H9 (cell line): ENCODE data around the gene PLD1. TPM values are rescaled to one million over a fixed set of nuclear protein-coding genes. Genes with fewer than 3 reads are reported as not detected.

Source experiments
- DNase-seq: peaks from one replicate; pipeline ENCODE4 v3.0.0-alpha.2; 2017
- H2AFZ ChIP-seq: one replicate; pipeline ENCODE4 v1.6.1; 2013; ENCODE audit warnings: mild to moderate bottlenecking, low read length, control low read depth, moderate library complexity
- H2AK5ac ChIP-seq: 2 replicates; pipeline ENCODE4 v1.6.1; 2013; ENCODE audit warnings: low read length, control low read depth, mixed read lengths; ENCODE audit not compliant: insufficient read length
- H2BK120ac ChIP-seq: one replicate; pipeline ENCODE4 v1.6.1; 2013; ENCODE audit warnings: low read depth, mild to moderate bottlenecking, low read length, control low read depth, inconsistent platforms; ENCODE audit not compliant: poor library complexity, severe bottlenecking
- H2BK12ac ChIP-seq: 2 replicates; pipeline ENCODE4 v1.6.1; 2013; ENCODE audit warnings: low read length, control low read depth, mixed read lengths, low read depth; ENCODE audit not compliant: insufficient read length
- H2BK15ac ChIP-seq: 2 replicates; pipeline ENCODE4 v1.6.1; 2013; ENCODE audit warnings: low read depth, low read length, control low read depth
- H2BK20ac ChIP-seq: one replicate; pipeline ENCODE4 v1.6.1; 2013; ENCODE audit warnings: low read depth, mild to moderate bottlenecking, low read length, control low read depth, inconsistent platforms; ENCODE audit not compliant: poor library complexity, severe bottlenecking
- H2BK5ac ChIP-seq: 2 replicates; pipeline ENCODE4 v1.6.1; 2013; ENCODE audit warnings: low read length, control low read depth, mixed read lengths; ENCODE audit not compliant: insufficient read length
- H3K14ac ChIP-seq: 2 replicates; pipeline ENCODE4 v1.6.1; 2013; ENCODE audit warnings: low read length, control low read depth; ENCODE audit not compliant: insufficient read depth
- H3K18ac ChIP-seq: 2 replicates; pipeline ENCODE4 v1.6.1; 2013; ENCODE audit warnings: low read depth, mild to moderate bottlenecking, mixed read lengths, low read length, control low read depth; ENCODE audit not compliant: insufficient read length
- H3K23ac ChIP-seq: 2 replicates; pipeline ENCODE4 v1.6.1; 2013; ENCODE audit warnings: low read length, control low read depth, mixed read lengths, low read depth; ENCODE audit not compliant: insufficient read length
- H3K23me2 ChIP-seq: 2 replicates; pipeline ENCODE4 v1.6.1; 2013; ENCODE audit warnings: low read depth, mild to moderate bottlenecking, mixed read lengths, low read length, control low read depth; ENCODE audit not compliant: insufficient read length, poor library complexity, severe bottlenecking
- H3K27ac ChIP-seq: 2 replicates; pipeline ENCODE4 v1.5.1; 2013; ENCODE audit warnings: low read length, control low read depth, mixed read lengths, low read depth; ENCODE audit not compliant: insufficient read length
- H3K27me3 ChIP-seq: 2 replicates; pipeline ENCODE4 v1.6.1; 2013; ENCODE audit warnings: low read length, control low read depth, inconsistent platforms; ENCODE audit not compliant: insufficient read depth
- H3K4ac ChIP-seq: 2 replicates; pipeline ENCODE4 v1.6.1; 2013; ENCODE audit warnings: low read depth, mild to moderate bottlenecking, control low read depth, inconsistent platforms, low read length, moderate library complexity
- H3K4me1 ChIP-seq: 2 replicates; pipeline ENCODE4 v1.6.1; 2013; ENCODE audit warnings: low read length, control low read depth, inconsistent platforms; ENCODE audit not compliant: insufficient read depth
- H3K4me2 ChIP-seq: 2 replicates; pipeline ENCODE4 v1.6.1; 2013; ENCODE audit warnings: low read length, control low read depth, mixed read lengths; ENCODE audit not compliant: insufficient read length, insufficient read depth
- H3K56ac ChIP-seq: 2 replicates; pipeline ENCODE4 v1.6.1; 2013; ENCODE audit warnings: low read depth, mild to moderate bottlenecking, mixed read lengths, low read length, control low read depth; ENCODE audit not compliant: insufficient read length
- H3K79me1 ChIP-seq: 2 replicates; pipeline ENCODE4 v1.6.1; 2013; ENCODE audit warnings: low read depth, mild to moderate bottlenecking, moderate library complexity, low read length, control low read depth, inconsistent platforms; ENCODE audit not compliant: insufficient read depth, poor library complexity, severe bottlenecking
- H3K79me2 ChIP-seq: 2 replicates; pipeline ENCODE4 v1.6.1; 2013; ENCODE audit warnings: low read length, control low read depth, inconsistent platforms; ENCODE audit not compliant: insufficient read depth
- H3K9ac ChIP-seq: 2 replicates; pipeline ENCODE4 v1.6.1; 2013; ENCODE audit warnings: low read length, control low read depth, mixed read lengths; ENCODE audit not compliant: insufficient read length; ENCODE audit errors: extremely low read depth
- H3K9me3 ChIP-seq: one replicate; pipeline ENCODE4 v1.6.1; 2013; ENCODE audit warnings: low read depth, low read length, inconsistent platforms; ENCODE audit not compliant: control insufficient read depth
- H3T11ph ChIP-seq: one replicate; pipeline ENCODE4 v1.6.1; 2013; ENCODE audit warnings: mild to moderate bottlenecking, low read length, control low read depth, inconsistent platforms
- H4K20me1 ChIP-seq: one replicate; pipeline ENCODE4 v1.6.1; 2013; ENCODE audit not compliant: control insufficient read depth, insufficient read length, insufficient read depth
- H4K5ac ChIP-seq: 2 replicates; pipeline ENCODE4 v1.6.1; 2013; ENCODE audit warnings: low read depth, mild to moderate bottlenecking, mixed read lengths, low read length, control low read depth; ENCODE audit not compliant: insufficient read length
- H4K8ac ChIP-seq: replicated peaks from 2 replicates; pipeline ENCODE4 v1.6.1; 2013; ENCODE audit warnings: low read length, control low read depth, mixed read lengths, low read depth; ENCODE audit not compliant: insufficient read length
- H4K91ac ChIP-seq: 2 replicates; pipeline ENCODE4 v1.6.1; 2013; ENCODE audit warnings: low read depth, mild to moderate bottlenecking, moderate library complexity, mixed read lengths, low read length, control low read depth; ENCODE audit not compliant: insufficient read length
- H3K27ac Mint-ChIP-seq, 3 experiments: 2 replicates in 2 of 3; 3 replicates in 1 of 3; pipeline ENCODE4 v1.8.0; 2020 to 2021; ENCODE audit warnings: mixed read lengths in 3 of 3, mild to moderate bottlenecking in 1 of 3, moderate library complexity in 1 of 3
- H3K27me3 Mint-ChIP-seq: 2 replicates; pipeline ENCODE4 v1.8.0; 2021; ENCODE audit warnings: low read depth, mild to moderate bottlenecking, moderate library complexity, mixed read lengths
- H3K36me3 Mint-ChIP-seq, 3 experiments: 2 replicates in 2 of 3; 3 replicates in 1 of 3; pipeline ENCODE4 v1.8.0; 2020 to 2021; ENCODE audit warnings: low read depth in 3 of 3, mixed read lengths in 3 of 3; ENCODE audit not compliant: insufficient read depth in 1 of 3
- H3K4me1 Mint-ChIP-seq, 2 experiments: 2 replicates each; pipeline ENCODE4 v1.8.0; 2020; ENCODE audit warnings: mixed read lengths in 2 of 2
- H3K4me3 Mint-ChIP-seq, 2 experiments: 2 replicates in 1 of 2; 3 replicates in 1 of 2; pipeline ENCODE4 v1.8.0; 2020 to 2021; ENCODE audit warnings: mild to moderate bottlenecking in 2 of 2, mixed read lengths in 2 of 2, moderate library complexity in 1 of 2
- H3K9me3 Mint-ChIP-seq, 2 experiments: 2 replicates in 1 of 2; 3 replicates in 1 of 2; pipeline ENCODE4 v1.8.0; 2020; ENCODE audit warnings: mild to moderate bottlenecking in 2 of 2, mixed read lengths in 2 of 2, moderate library complexity in 1 of 2
- WGBS: extraction: QIAGEN DNeasy Blood & Tissue Kit; methylation state at CpG from one replicate; pipeline ENCODE4 v1.1.7; 2013; ENCODE audit warnings: missing lambda C conversion rate, low lambda C conversion rate, mixed read lengths; ENCODE audit not compliant: insufficient read length; ENCODE audit errors: extremely low coverage; 5-methylcytosine and 5-hydroxymethylcytosine counted together
- total RNA-seq: library from RNA; stranded (reverse); gene quantifications from 2 replicates; pipeline ENCODE4 v1.2.1, GENCODE V29; 2021
- TF ChIP-seq, protein P1 (sequence below): fragments of 200-600 bp; sonication (generic); conservative IDR thresholded peaks from 3 replicates; pipeline ENCODE4 v1.8.0; 2021; ENCODE audit warnings: antibody characterized with exemption, mild to moderate bottlenecking

The PLD1 gene
- total RNA-seq, 1 experiment from 2014 or later = 1.8 TPM

DNA sequence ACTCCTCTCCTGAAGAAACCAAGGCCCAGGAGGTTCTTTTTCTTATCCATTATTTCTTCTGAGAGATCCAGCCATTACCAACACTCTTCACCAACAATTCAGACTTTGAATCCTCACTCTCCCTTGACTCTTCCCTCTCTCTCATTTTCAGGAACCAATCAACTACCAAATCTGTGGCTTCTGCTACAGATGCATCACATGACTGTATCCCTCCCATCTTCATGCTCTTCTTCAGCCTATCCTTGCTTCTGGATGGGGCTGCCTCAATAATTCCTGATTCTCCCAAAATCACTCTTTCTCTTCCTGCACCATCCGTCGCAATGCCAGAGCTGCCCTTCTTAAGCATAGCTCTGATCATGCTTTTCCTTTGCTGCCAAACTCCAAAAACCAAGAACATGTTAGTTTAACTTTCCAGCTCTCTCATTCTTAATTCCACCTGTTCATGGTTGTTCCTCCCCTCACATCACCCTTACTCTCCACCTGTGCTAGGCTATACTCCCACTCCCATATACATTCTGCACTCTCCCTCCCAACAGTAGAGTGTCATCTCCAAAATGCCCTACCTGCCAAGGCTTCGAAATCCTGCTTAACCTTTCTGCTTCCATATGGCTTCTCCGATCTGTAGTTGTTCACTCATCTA, 13.5 kb downstream of the PLD1 start:
- H3K27ac Mint-ChIP-seq = no peak overlapping the region
- no peak overlapping the region for H2BK5ac ChIP-seq
- H2AFZ ChIP-seq = no peak overlapping the region
- H2BK20ac ChIP-seq = no peak overlapping the region
- H4K5ac ChIP-seq = no peak overlapping the region
- H3K4me1 Mint-ChIP-seq = peaks cover 15% of the 10 kb centered on the region in 2 experiments
- no peaks in the 10 kb centered on the region for H3K79me2 ChIP-seq
- H3K56ac ChIP-seq = no peak overlapping the region
- H3K9me3 ChIP-seq = no peaks in the 10 kb centered on the region
- TF ChIP-seq, protein P1, sequence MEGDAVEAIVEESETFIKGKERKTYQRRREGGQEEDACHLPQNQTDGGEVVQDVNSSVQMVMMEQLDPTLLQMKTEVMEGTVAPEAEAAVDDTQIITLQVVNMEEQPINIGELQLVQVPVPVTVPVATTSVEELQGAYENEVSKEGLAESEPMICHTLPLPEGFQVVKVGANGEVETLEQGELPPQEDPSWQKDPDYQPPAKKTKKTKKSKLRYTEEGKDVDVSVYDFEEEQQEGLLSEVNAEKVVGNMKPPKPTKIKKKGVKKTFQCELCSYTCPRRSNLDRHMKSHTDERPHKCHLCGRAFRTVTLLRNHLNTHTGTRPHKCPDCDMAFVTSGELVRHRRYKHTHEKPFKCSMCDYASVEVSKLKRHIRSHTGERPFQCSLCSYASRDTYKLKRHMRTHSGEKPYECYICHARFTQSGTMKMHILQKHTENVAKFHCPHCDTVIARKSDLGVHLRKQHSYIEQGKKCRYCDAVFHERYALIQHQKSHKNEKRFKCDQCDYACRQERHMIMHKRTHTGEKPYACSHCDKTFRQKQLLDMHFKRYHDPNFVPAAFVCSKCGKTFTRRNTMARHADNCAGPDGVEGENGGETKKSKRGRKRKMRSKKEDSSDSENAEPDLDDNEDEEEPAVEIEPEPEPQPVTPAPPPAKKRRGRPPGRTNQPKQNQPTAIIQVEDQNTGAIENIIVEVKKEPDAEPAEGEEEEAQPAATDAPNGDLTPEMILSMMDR = no peak
- no peak overlapping the region for H2BK120ac ChIP-seq
- no peaks in the 10 kb centered on the region for H3K36me3 Mint-ChIP-seq
- H3K9ac ChIP-seq = no peak overlapping the region
- H3K18ac ChIP-seq = no peak overlapping the region
- H2BK12ac ChIP-seq = no peak overlapping the region
- no peak overlapping the region for H3K27ac ChIP-seq
- no peaks in the 10 kb centered on the region for H4K20me1 ChIP-seq
- H3K23me2 ChIP-seq = no peaks in the 10 kb centered on the region
- no peak overlapping the region for H3K4me2 ChIP-seq
- no peak overlapping the region for H4K91ac ChIP-seq
- H2AK5ac ChIP-seq = no peak overlapping the region
- H3K79me1 ChIP-seq = no peaks in the 10 kb centered on the region
- DNase-seq = no peak
- no peak overlapping the region for H3K23ac ChIP-seq
- H3T11ph ChIP-seq = no peak overlapping the region
- H3K14ac ChIP-seq = no peak overlapping the region
- H3K4ac ChIP-seq = no peak overlapping the region
- WGBS = no CpG with 5 or more reads among the region's 4 CpGs
- no peak overlapping the region for H3K4me3 Mint-ChIP-seq
- H3K9me3 Mint-ChIP-seq = no peaks in the 10 kb centered on the region
- peaks cover 1% of the 10 kb centered on the region; the same call in 1 of the 2 replicates for H3K27me3 Mint-ChIP-seq
- H4K8ac ChIP-seq = no peak overlapping the region
- peaks cover 12% of the 10 kb centered on the region; the same call in 1 of the 2 replicates for H3K4me1 ChIP-seq
- no peaks in the 10 kb centered on the region for H3K27me3 ChIP-seq
- H2BK15ac ChIP-seq = no peak overlapping the region
